B cell (primary cell): Measurements from ENCODE around the gene ARFIP2. TPM values are rescaled to one million over a fixed set of nuclear protein-coding genes. Genes with fewer than 3 reads are reported as not detected.

Experiments
- ATAC-seq: fragments of 200-7000 bp; cut with Tn5 transposase; one replicate; pipeline ENCODE4 v1.10.0; 2021; ENCODE audit warnings: low read depth, mild to moderate bottlenecking, moderate number of reproducible peaks, moderate library complexity
- CTCF ChIA-PET: fragments of 350-600 bp; sonication (Branson Sonifier 250); formaldehyde crosslinking; loops from one replicate; lab custom pipeline; 2021; ENCODE audit warnings: antibody characterized with exemption, inconsistent platforms; lab: Charles Lee
- POLR2A ChIA-PET: fragments of 350-600 bp; sonication (Branson Sonifier 250); formaldehyde crosslinking; loops from one replicate; lab custom pipeline; 2021; ENCODE audit warnings: antibody characterized with exemption; lab: Charles Lee
- DNase-seq: peaks from one replicate; pipeline ENCODE4 v3.0.0; 2013
- H2AFZ ChIP-seq: 2 replicates; pipeline ENCODE4 v1.6.1; 2012; ENCODE audit warnings: mild to moderate bottlenecking, low read depth, low read length; ENCODE audit not compliant: insufficient read depth, poor library complexity, severe bottlenecking
- H3K27ac ChIP-seq, 2 donors: 1 replicate in 1 of 2; 2 replicates in 1 of 2; pipeline ENCODE4 v1.5.1; 2012 to 2013; ENCODE audit warnings: low read length in 2 of 2, mild to moderate bottlenecking in 2 of 2, moderate library complexity in 1 of 2
- H3K27me3 ChIP-seq, 4 experiments: fragments of 200-600 bp in 1 of 4; sonication (generic) in 1 of 4; replicated peaks in 1 of 4; 1 replicate in 2 of 4; 2 replicates in 2 of 4; pipeline versions ENCODE4 v1.6.1 to v1.7.0; 2013 to 2016; ENCODE audit warnings: low read length in 3 of 4, mild to moderate bottlenecking in 2 of 4, mixed read lengths in 1 of 4, moderate library complexity in 1 of 4; ENCODE audit not compliant: insufficient read depth in 4 of 4, control insufficient read depth in 3 of 4; ENCODE audit errors: control extremely low read depth in 1 of 4
- H3K36me3 ChIP-seq, 2 experiments: replicated peaks in 1 of 2; 1 replicate in 1 of 2; 2 replicates in 1 of 2; pipeline versions ENCODE4 v1.6.1 to v1.7.1; 2013; ENCODE audit warnings: low read length in 1 of 2; ENCODE audit not compliant: insufficient read depth in 2 of 2, control insufficient read depth in 1 of 2; ENCODE audit errors: control extremely low read depth in 1 of 2, extremely low read depth in 1 of 2
- H3K4me1 ChIP-seq, 2 donors: fragments of 200-600 bp in 1 of 2; sonication (generic) in 1 of 2; 1 replicate in 1 of 2; 2 replicates in 1 of 2; pipeline versions ENCODE4 v1.5.1 to v1.6.1; 2013 to 2017; ENCODE audit warnings: low read length in 2 of 2; ENCODE audit not compliant: control insufficient read depth in 2 of 2, insufficient read depth in 2 of 2
- H3K4me2 ChIP-seq: replicated peaks from 2 replicates; pipeline ENCODE3; 2012; ENCODE audit warnings: mild to moderate bottlenecking, low read depth, low read length; ENCODE audit not compliant: poor library complexity, severe bottlenecking
- H3K4me3 ChIP-seq, 5 experiments: fragments of 200-600 bp in 1 of 5; sonication (generic) in 1 of 5; 1 replicate in 3 of 5; 2 replicates in 2 of 5; pipeline versions ENCODE4 v1.5.1 to v1.7.0; 2011 to 2016; ENCODE audit warnings: low read length in 4 of 5, mild to moderate bottlenecking in 4 of 5, low read depth in 2 of 5, control low read depth in 1 of 5, moderate library complexity in 1 of 5; ENCODE audit not compliant: insufficient read depth in 1 of 5; ENCODE audit errors: control extremely low read depth in 1 of 5, extremely low read depth in 1 of 5
- H3K79me2 ChIP-seq: fragments of 200-600 bp; sonication (generic); one replicate; pipeline ENCODE4 v1.6.0; 2016; ENCODE audit warnings: low read length; ENCODE audit not compliant: control insufficient read depth, insufficient read depth
- H3K9ac ChIP-seq: fragments of 200-600 bp; sonication (generic); 2 replicates; pipeline ENCODE4 v1.6.1; 2017; ENCODE audit warnings: mild to moderate bottlenecking, low read length, moderate library complexity
- H3K9me3 ChIP-seq, 3 donors: one replicate each; pipeline versions ENCODE4 v1.6.1 to v1.7.1; 2013; ENCODE audit warnings: low read length in 2 of 3; ENCODE audit not compliant: control insufficient read depth in 2 of 3, insufficient read depth in 1 of 3; ENCODE audit errors: control extremely low read depth in 1 of 3
- H4K20me1 ChIP-seq: 2 replicates; pipeline ENCODE4 v1.6.0; 2012; ENCODE audit warnings: mild to moderate bottlenecking, low read length; ENCODE audit not compliant: insufficient read depth, control insufficient read depth, poor library complexity, severe bottlenecking
- H3K27ac Mint-ChIP-seq: one replicate; pipeline ENCODE4 v1.8.0; 2021; ENCODE audit warnings: mixed read lengths
- H3K27me3 Mint-ChIP-seq: one replicate; pipeline ENCODE4 v1.8.0; 2021; ENCODE audit warnings: mixed read lengths
- H3K4me1 Mint-ChIP-seq: one replicate; pipeline ENCODE4 v1.8.0; 2021; ENCODE audit warnings: mixed read lengths
- H3K4me3 Mint-ChIP-seq: one replicate; pipeline ENCODE4 v1.8.0; 2021; ENCODE audit warnings: mixed read lengths
- H3K9me3 Mint-ChIP-seq: one replicate; pipeline ENCODE4 v1.8.0; 2022; ENCODE audit warnings: mixed read lengths; ENCODE audit not compliant: insufficient read depth
- CTCF ChIP-seq: fragments of 200-600 bp; IDR thresholded peaks from one replicate; pipeline ENCODE4 v1.8.0; 2022; ENCODE audit warnings: antibody characterized with exemption, mild to moderate bottlenecking
- EZH2 ChIP-seq: IDR thresholded peaks from 2 replicates; pipeline ENCODE4 v1.6.1; 2012; ENCODE audit warnings: borderline replicate concordance, low read depth, mild to moderate bottlenecking, moderate library complexity, low read length; ENCODE audit not compliant: insufficient read depth, poor library complexity, severe bottlenecking
- WGBS: methylation state at CpG from one replicate; pipeline ENCODE4 v1.1.5; 2013; ENCODE audit warnings: missing lambda C conversion rate; ENCODE audit not compliant: insufficient coverage; 5-methylcytosine and 5-hydroxymethylcytosine counted together
- intact Hi-C: fragments of 100-400 bp; cut with micrococcal nuclease; formaldehyde crosslinking; loops from one replicate; pipeline ENCODE4 v1.10.0; 2022
- polyA plus RNA-seq: library from polyadenylated mRNA; depleted of rRNA; stranded (reverse); fragments of >200 nt; gene quantifications from 2 replicates; pipeline ENCODE4 v1.2.3, GENCODE V29; 2012
- total RNA-seq, 2 donors: library from RNA; stranded (reverse); fragments of 120-200 nt in 1 of 2; gene quantifications; 1 replicate in 1 of 2; 2 replicates in 1 of 2; pipeline versions ENCODE4 v1.2.3 to v1.2.4, GENCODE V29; 2013 to 2022

The ARFIP2 gene
- total and polyA plus RNA-seq, 2 donors (not counting 1 experiment from before 2014, with no cell fraction given): 47.5 to 54.5 TPM

GRCh38 chr11:6502382-6502781 is 21.3 kb upstream of the ARFIP2 start:
- POLR2A ChIA-PET: no interaction called here
- ATAC-seq: no peak
- Histone ChIP-seq H3K4me1 (no peaks in the 10 kb centered on the region), H2AFZ (no peak overlapping the region), H3K9me3 (no peaks in the 10 kb centered on the region), H3K36me3 (peaks cover 1 to 31% of the 10 kb centered on the region in 2 experiments), H3K27ac (no peak overlapping the region), H4K20me1 (no peaks in the 10 kb centered on the region), H3K4me2 (no peak overlapping the region), H3K27me3 (no peaks in the 10 kb centered on the region), H3K9ac (no peak overlapping the region), H3K4me3 (no peak overlapping the region), H3K79me2 (peaks cover 18% of the 10 kb centered on the region)
- no peak for TF ChIP-seq EZH2
- no peak for TF ChIP-seq CTCF
- WGBS: 100% methylated on average over 3 of the region's 3 CpGs
- Mint-ChIP-seq H3K9me3 (no peaks in the 10 kb centered on the region), H3K27me3 (no peaks in the 10 kb centered on the region), H3K27ac (no peak overlapping the region), H3K4me3 (no peak overlapping the region), H3K4me1 (no peaks in the 10 kb centered on the region)
- intact Hi-C loops: no loop called here
- CTCF ChIA-PET: no interaction called here
- DNase-seq: no peak

DNA sequence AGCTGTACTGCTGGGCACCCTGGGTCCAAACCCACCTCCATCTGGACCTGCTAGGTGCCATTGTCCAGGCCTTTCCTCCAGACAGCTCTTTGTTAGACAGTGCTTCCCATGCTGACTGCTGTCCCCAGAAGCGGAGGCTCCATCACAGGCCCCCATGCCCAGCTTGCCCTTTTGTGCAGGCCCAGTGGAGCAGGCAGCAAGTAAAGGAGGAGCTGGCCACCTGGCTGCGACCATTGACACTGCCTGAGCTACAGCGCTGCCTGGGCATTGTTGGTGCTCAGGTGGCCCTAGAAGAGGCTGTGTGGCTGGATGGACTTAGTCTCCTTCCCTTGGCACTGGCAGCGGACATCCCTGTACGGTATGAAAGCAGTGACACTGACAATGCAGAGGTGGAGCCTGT is 17.4 kb upstream of the ARFIP2 start:
- Histone ChIP-seq H3K4me1 (no peaks in the 10 kb centered on the region), H3K9me3 (no peaks in the 10 kb centered on the region), H3K36me3 (peaks cover 0 to 24% of the 10 kb centered on the region in 2 experiments), H4K20me1 (no peaks in the 10 kb centered on the region), H3K79me2 (peaks cover 51% of the 10 kb centered on the region), H3K4me2 (no peak overlapping the region), H3K4me3 (no peak overlapping the region), H3K27me3 (no peaks in the 10 kb centered on the region), H2AFZ (no peak overlapping the region), H3K9ac (no peak overlapping the region), H3K27ac (no peak overlapping the region)
- CTCF ChIA-PET: interaction anchor here (0.9 to 5.3 kb wide), 3 partner anchors 8 to 120 kb away, joined by 3 to 28 read pairs (median 4); no protein-coding TSS in a partner anchor
- no peak for TF ChIP-seq EZH2
- TF ChIP-seq CTCF: no peak
- H3K27ac Mint-ChIP-seq: no peak overlapping the region
- DNase-seq (no peak), ATAC-seq (no peak)
- POLR2A ChIA-PET: no interaction called here
- H3K9me3 Mint-ChIP-seq: no peaks in the 10 kb centered on the region
- no peak overlapping the region for H3K4me3 Mint-ChIP-seq
- no peaks in the 10 kb centered on the region for H3K27me3 Mint-ChIP-seq
- intact Hi-C loops: no loop called here
- H3K4me1 Mint-ChIP-seq: no peaks in the 10 kb centered on the region
- 95% methylated on average over 4 of the region's 5 CpGs for WGBS
